Activated gamma-delta T cell treated with anti-CD3 and anti-CD28 coated beads, Interleukin-2, amount 50 U/mL, for 16 hours (primary cell): ENCODE data around the gene SAE1.

ENCODE experiments used
- DNase-seq: peaks from one replicate; pipeline ENCODE4 v3.0.0-alpha.2; 2020; ENCODE audit warnings: low read depth

Gene SAE1

DNA sequence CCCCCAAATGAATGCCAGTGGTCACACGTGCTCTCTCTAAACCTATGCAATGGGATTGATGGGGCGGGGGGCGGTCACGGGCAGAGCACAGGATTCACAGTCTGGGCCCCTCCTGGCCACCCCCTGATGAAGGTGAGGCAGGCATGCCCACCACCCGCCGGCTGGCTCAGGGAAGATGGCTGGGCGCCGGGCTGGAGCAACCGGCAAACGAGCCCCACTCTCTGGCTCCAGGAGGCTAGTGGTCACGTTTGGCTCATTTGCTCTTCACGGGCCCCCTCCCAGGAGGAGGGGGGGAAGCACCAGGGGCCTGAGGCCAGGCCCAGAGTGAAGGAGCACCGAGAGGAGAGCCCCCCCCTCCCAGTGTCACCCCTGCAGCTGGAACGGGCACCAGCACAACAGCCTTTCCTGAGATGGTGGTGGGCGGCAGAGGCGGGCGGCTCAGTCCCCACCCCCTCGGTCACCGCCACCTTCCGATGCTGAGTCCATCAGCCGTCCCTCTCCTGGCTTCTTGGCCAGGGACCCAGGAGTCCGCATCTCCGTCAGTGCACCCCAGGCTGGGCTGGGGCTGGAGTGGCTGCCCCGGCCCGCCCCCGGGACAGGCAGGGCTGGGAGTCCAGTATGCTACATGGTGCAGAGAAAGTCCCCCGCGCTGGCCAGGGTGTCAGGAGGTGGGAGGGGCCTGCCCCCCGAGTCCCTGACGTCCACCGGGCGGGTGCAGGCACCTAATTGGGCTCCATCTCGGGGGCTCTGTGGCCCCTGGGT is 90.6 kb downstream of the SAE1 start:
- no peak for DNase-seq

GRCh38 chr19:47221890-47222289 is 91.3 kb downstream of the SAE1 start:
- DNase-seq, result no peak

GRCh38 chr19:47225746-47226425 is 95.3 kb downstream of the SAE1 start:
- peak; percentile 80 for DNase-seq

- DNase-seq, result no peak
These were observed 96.1 kb downstream of the SAE1 start for GRCh38 chr19:47226426-47227351.

- no peak for DNase-seq
These were observed 96.9 kb downstream of the SAE1 start for GRCh38 chr19:47227352-47228167.

DNA sequence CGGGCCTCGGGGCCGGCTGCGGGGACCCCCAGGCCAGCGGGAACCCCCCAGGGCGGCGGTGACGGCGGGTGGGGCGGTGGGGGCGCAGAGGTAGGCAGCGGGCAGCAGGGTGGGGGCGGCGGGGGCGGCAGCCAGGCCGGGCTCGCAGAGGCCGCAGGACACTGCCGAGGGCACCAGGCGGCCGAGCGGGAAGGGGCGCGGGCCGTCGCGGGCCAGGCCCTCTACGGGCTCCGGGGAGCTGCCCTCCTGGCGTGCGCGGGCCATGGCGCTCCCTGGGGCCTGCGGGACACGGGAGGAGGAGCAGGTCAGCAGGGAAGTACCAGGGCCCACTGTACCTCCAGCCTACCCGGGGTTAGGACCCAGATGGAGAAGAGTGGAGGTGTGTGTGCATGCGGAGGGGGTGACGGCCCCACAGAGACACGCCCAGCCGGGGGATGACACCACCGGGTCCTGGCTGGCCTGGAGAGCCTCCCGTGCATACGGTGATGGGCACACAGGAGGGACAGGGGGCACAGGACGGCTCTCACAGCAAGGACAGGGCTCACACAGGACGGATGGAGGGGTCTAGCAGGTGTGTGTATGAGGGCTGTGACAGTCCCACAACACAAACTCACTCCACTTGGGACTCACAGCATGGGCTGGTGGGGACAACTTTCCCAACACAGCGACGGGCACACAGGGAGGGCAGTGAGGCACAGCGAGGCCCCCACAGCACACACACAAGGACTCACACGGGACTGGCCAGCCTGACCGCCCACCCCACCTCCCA is 97.7 kb downstream of the SAE1 start:
- DNase-seq, result peak; percentile 25

- peak; percentile 20 for DNase-seq
These were observed 98.5 kb downstream of the SAE1 start for GRCh38 chr19:47228937-47229675.

DNA sequence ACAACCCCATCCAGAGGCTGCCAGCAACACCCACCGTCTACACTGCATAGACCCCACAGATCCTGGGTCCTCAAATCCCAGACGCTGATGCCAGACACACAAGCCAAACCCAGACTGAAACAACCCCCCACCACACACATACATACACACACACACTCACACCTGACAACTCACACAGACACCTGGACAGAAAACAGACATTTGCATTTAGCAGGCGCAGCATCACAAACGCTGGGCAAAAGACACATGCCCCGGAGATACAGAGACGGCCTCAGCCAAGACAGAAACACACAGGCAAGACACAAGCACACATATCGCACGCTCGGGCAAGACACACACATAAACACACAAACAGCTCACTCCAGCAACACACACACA is 99.0 kb downstream of the SAE1 start:
- no peak for DNase-seq

DNA sequence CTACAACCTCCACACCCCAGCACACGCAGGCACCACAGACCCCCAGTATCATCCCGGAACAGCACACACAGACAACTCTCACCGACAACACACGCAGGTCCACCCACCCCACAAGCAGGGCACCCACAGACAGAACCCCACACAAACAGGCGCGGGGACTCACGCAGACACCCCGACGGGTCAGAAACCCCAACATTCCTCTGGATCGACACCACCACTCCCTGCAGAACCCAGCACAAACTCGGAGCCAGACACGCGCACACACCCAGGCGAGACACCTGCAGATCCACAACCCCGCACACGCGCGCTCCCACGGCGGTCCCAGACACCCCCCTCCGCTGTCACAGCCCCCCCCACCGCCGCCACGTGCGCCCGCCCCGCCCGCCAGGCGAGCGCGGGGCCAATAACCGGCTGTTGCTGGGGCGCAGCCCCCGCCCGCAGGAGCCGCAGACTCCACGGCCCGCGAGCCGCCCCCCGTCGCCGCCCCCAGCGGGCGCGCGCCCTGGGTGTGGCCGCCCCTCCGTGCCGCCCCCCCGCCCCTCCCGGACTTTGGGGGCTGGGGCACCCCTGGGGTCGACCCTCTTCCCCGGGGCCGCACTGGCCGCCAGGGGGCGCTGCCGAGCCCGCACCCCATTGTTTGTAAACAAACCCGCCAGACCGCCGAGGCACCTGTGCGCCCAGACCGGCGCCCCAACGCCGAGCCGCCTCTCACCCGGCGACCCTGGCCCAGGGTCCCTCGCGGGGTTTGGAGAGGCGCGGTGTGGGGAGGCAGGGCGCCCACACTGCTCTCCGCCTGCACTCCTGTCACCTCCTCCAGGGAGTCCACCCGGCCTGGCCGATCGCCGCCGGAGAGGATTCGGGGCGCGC is 99.7 kb downstream of the SAE1 start:
- DNase-seq, result peak; percentile 82

- DNase-seq, result no peak
These were observed 100.2 kb downstream of the SAE1 start, which contains the start of gene BBC3 for GRCh38 chr19:47230921-47231214. Gene BBC3, minus strand, starts transcription at chr19:47231199. Its CDS starts 2,768 bp downstream, at chr19:47228431.

GRCh38 chr19:47231215-47232054 is 100.8 kb downstream of the SAE1 start:
- peak; percentile 88 for DNase-seq

- DNase-seq, result no peak
These were observed 102.0 kb downstream of the SAE1 start for GRCh38 chr19:47232422-47233211.

DNA sequence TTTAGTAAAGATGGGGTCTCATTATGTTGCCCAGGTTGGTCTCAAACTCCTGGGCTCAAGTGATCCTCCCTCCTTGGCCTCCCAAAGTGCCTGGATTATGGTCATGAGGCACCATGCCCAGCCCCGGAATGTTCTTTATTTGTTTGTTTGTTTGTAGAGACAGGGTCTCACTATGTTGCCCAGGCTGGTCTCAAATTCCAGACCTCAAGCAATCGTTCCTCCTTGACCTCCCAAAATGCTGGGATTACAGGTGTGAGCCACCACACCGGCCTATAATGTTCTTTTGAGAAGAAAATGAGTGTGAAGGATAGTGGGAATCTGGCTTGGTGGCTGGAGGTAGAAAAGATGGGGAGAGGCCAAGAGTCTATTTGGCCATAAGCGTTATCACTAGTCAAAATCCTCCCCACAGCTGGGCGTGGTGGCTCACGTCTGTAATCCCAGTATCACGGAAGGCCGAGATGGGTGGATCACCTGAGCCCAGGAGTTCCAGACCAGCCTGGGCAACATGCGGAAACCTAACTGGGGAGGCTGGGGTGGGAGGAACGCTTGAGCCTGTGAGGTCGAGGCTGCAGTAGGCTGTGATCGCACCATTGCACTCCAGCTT is 105.5 kb downstream of the SAE1 start:
- no peak for DNase-seq

DNA sequence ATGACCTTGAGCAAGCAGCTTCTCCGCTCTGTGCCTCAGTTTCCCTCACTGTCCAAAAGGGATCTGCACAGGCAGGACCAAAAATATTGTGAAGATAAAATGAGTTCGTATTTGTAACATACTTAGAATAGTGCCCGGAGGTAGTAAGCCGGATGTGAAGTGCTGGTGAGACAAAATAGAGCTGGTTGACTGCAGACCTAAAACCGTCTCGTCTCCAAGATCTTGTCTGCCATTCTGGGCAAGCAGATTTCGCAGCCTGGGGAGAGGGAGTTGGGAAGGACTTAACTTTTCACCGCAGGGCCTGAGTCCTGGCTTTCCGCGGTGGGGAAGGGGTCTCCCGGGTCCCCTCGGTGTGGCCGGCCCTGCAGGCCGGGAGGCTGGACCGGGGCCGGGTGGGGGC is 108.5 kb downstream of the SAE1 start:
- DNase-seq, result no peak

DNA sequence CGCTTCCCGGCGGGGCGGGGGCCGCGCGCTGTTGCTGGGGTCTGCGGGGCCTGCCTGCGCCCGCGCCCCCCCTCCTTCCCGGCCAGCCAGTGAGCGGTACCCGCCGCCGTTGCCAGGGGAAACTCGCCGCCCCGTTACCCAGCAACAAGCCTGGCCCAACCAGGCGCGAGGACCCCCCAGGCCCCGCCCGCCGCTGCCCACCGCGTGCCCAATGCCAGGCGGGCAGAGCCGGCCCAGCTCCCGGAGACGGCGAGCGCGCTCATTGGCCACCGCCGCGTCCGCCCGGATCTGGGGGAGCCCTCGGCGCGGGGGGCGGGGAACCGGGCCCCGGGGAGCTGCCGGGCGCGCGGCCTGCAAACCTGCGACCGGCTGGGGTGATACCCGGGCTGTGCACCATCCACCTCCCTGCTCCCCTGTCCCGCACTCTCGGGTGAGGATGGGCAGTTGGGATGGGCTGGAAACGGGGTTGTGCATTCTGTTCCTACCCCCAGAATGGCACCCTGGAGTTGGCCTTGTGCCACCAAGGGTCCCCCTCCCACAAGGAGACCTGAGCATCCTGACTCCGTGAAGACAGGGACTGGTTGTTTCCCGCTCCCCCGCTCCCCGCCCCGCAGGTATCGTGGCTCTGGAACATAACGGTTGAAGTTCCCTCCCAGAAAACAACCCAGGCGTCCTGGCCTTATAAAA is 109.1 kb downstream of the SAE1 start:
- DNase-seq, result peak; percentile 40

DNA sequence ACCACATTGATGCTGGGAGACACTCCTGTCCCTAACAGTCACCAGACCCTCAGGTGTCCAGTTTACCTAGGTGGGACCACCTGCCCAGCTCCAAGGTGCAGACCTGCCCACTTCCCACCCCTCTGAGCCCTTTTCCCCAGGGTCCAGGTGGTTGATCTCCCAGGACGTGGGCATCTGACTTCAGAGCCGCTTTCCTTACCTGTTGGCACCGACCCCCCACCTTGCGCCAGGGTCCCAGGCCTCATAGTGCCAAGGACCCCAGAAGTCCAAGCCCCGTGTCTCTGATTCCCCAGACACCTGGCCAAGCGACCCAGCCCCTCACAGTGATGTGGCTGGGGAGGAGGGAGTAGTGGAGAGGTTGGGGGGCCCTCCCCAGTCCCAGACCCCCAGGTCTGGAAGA is 109.9 kb downstream of the SAE1 start:
- DNase-seq, result no peak
